Panc1 (cell line): ENCODE data around the gene MYO5B.

Experiments
- POLR2AphosphoS5 ChIP-seq: IDR thresholded peaks from 2 replicates; pipeline ENCODE4 v1.6.1; 2012; ENCODE audit warnings: mild to moderate bottlenecking, low read depth, low read length, moderate library complexity
- SIN3A ChIP-seq: IDR thresholded peaks from 2 replicates; pipeline ENCODE4 v1.6.1; 2012; ENCODE audit warnings: low read depth, mild to moderate bottlenecking, low read length, moderate library complexity, borderline replicate concordance; ENCODE audit not compliant: insufficient read depth
- TCF7L2 ChIP-seq: IDR thresholded peaks from 2 replicates; pipeline ENCODE4 v1.6.1; 2011; ENCODE audit warnings: mild to moderate bottlenecking, low read depth, low read length, inconsistent platforms
- TF ChIP-seq, protein P1 (sequence below): fragments of 450-650 bp; IDR thresholded peaks from 2 replicates; pipeline ENCODE4 v1.5.1; 2017; ENCODE audit warnings: mild to moderate bottlenecking
- TF ChIP-seq, protein P2 (sequence below), 2 experiments: IDR thresholded peaks; 2 replicates each; pipeline ENCODE4 v1.6.1; 2011 to 2012; ENCODE audit warnings: low read depth in 2 of 2, control low read depth in 1 of 2, low read length in 1 of 2, mild to moderate bottlenecking in 1 of 2, moderate library complexity in 1 of 2; ENCODE audit not compliant: insufficient read depth in 1 of 2

DNA sequence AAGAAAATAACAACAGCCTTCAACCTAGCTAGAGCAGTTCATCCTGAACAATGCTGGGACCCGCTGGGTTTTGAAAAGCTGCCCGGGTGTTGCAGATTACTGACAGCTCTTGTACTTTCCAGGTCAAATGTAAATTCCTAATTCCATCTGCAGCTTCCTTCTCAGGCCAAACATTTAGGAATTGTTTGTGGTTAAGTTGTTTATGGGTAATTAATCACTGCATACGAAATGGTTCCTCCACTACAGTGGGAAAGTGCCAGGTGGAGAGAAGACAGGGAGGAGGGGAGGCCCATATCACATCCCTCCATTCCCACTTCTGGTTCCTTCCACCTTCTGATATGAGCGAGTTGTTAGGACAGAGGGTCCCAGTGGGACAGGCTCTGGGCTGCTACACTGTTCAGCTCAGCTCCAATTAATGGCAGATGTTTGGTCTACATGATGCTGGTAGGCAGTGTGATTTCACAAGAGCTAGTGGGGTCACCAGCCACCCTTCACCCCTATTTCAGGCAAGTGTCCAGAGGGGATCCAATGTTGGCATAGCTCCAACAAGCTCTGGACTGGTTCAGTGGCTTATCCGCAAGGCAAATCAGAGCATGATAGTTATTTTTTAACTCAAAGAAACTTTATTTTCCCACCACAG is 268.7 kb downstream of the MYO5B start:
- TF ChIP-seq, protein P1, sequence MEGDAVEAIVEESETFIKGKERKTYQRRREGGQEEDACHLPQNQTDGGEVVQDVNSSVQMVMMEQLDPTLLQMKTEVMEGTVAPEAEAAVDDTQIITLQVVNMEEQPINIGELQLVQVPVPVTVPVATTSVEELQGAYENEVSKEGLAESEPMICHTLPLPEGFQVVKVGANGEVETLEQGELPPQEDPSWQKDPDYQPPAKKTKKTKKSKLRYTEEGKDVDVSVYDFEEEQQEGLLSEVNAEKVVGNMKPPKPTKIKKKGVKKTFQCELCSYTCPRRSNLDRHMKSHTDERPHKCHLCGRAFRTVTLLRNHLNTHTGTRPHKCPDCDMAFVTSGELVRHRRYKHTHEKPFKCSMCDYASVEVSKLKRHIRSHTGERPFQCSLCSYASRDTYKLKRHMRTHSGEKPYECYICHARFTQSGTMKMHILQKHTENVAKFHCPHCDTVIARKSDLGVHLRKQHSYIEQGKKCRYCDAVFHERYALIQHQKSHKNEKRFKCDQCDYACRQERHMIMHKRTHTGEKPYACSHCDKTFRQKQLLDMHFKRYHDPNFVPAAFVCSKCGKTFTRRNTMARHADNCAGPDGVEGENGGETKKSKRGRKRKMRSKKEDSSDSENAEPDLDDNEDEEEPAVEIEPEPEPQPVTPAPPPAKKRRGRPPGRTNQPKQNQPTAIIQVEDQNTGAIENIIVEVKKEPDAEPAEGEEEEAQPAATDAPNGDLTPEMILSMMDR = no peak
- TF ChIP-seq, protein P2, sequence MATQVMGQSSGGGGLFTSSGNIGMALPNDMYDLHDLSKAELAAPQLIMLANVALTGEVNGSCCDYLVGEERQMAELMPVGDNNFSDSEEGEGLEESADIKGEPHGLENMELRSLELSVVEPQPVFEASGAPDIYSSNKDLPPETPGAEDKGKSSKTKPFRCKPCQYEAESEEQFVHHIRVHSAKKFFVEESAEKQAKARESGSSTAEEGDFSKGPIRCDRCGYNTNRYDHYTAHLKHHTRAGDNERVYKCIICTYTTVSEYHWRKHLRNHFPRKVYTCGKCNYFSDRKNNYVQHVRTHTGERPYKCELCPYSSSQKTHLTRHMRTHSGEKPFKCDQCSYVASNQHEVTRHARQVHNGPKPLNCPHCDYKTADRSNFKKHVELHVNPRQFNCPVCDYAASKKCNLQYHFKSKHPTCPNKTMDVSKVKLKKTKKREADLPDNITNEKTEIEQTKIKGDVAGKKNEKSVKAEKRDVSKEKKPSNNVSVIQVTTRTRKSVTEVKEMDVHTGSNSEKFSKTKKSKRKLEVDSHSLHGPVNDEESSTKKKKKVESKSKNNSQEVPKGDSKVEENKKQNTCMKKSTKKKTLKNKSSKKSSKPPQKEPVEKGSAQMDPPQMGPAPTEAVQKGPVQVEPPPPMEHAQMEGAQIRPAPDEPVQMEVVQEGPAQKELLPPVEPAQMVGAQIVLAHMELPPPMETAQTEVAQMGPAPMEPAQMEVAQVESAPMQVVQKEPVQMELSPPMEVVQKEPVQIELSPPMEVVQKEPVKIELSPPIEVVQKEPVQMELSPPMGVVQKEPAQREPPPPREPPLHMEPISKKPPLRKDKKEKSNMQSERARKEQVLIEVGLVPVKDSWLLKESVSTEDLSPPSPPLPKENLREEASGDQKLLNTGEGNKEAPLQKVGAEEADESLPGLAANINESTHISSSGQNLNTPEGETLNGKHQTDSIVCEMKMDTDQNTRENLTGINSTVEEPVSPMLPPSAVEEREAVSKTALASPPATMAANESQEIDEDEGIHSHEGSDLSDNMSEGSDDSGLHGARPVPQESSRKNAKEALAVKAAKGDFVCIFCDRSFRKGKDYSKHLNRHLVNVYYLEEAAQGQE (IDR thresholded peaks at IDR 0.05; ENCODE audit: insufficient read depth in 1 of 2, low read depth in 2 of 2, low read length in 1 of 2) = no peak
- TF ChIP-seq POLR2AphosphoS5 = no peak
- no peak for TF ChIP-seq TCF7L2
- no peak for TF ChIP-seq SIN3A
